CD4-positive, alpha-beta T cell treated with Interleukin-4 for 4 hours (primary cell): Measurements from ENCODE around the gene PUS3.
"Not testable (repeated sequence)": the region's sequence is repeated elsewhere in the genome, so short reads cannot be mapped to it uniquely, and the experiment has no call there.

Experiments
- DNase-seq: peaks from one replicate; pipeline ENCODE4 v3.0.0-alpha.2; 2020

The PUS3 gene

GRCh38 chr11:125857670-125858069, 45.3 kb downstream of the PUS3 start:
- DNase-seq, result not testable (repeated sequence)

GRCh38 chr11:125846188-125846587, 56.8 kb downstream of the PUS3 start:
- no peak for DNase-seq
